Measurements from ENCODE around the gene BTBD10.
"Not testable (repeated sequence)": the region's sequence is repeated elsewhere in the genome, so short reads cannot be mapped to it uniquely, and the experiment has no call there.

The BTBD10 gene

GRCh38 chr11:13440100-13440855 lies 22.7 kb downstream of the BTBD10 start:
- peak; percentile 80 for DNase-seq (ENCODE audit: low spot score)

- no peak for DNase-seq (ENCODE audit: low spot score)
These were observed 24.7 kb downstream of the BTBD10 start for GRCh38 chr11:13438291-13438690.

- DNase-seq (ENCODE audit: low spot score), result not testable (repeated sequence)
These were observed 26.2 kb downstream of the BTBD10 start for GRCh38 chr11:13436836-13437235.

- no peak for DNase-seq (ENCODE audit: low spot score)
These were observed 28.5 kb downstream of the BTBD10 start for GRCh38 chr11:13434247-13435205.

- no peak for DNase-seq (ENCODE audit: low spot score)
These were observed 29.6 kb downstream of the BTBD10 start for GRCh38 chr11:13433437-13433836.

- no peak for DNase-seq (ENCODE audit: low spot score)
These were observed 33.2 kb downstream of the BTBD10 start for GRCh38 chr11:13429836-13430235.

GRCh38 chr11:13429288-13429687 lies 33.7 kb downstream of the BTBD10 start:
- no peak for DNase-seq (ENCODE audit: low spot score)

- DNase-seq (ENCODE audit: low spot score), result no peak
These were observed 35.6 kb downstream of the BTBD10 start for GRCh38 chr11:13427440-13427839.

GRCh38 chr11:13423372-13423771 lies 39.6 kb downstream of the BTBD10 start:
- no peak for DNase-seq (ENCODE audit: low spot score)

GRCh38 chr11:13421561-13421960 lies 41.5 kb downstream of the BTBD10 start:
- DNase-seq (ENCODE audit: low spot score), result no peak

- no peak for DNase-seq (ENCODE audit: low spot score)
These were observed 47.8 kb downstream of the BTBD10 start for GRCh38 chr11:13415201-13415600.

- DNase-seq (ENCODE audit: low spot score), result no peak
These were observed 57.8 kb downstream of the BTBD10 start for GRCh38 chr11:13405220-13405619.

- not testable (repeated sequence) for DNase-seq (ENCODE audit: low spot score)
These were observed 64.7 kb downstream of the BTBD10 start for GRCh38 chr11:13398335-13398734.

GRCh38 chr11:13391217-13391616 lies 71.8 kb downstream of the BTBD10 start:
- DNase-seq (ENCODE audit: low spot score), result no peak

GRCh38 chr11:13388741-13389140 lies 74.3 kb downstream of the BTBD10 start:
- DNase-seq (ENCODE audit: low spot score), result no peak

- no peak for DNase-seq (ENCODE audit: low spot score)
These were observed 76.5 kb downstream of the BTBD10 start for GRCh38 chr11:13386567-13386966.

GRCh38 chr11:13384908-13385640 lies 77.9 kb downstream of the BTBD10 start:
- peak; percentile 49 for DNase-seq (ENCODE audit: low spot score)

- no peak for DNase-seq (ENCODE audit: low spot score)
These were observed 80.3 kb downstream of the BTBD10 start for GRCh38 chr11:13382751-13383150.

- no peak for DNase-seq (ENCODE audit: low spot score)
These were observed 82.3 kb downstream of the BTBD10 start for GRCh38 chr11:13380731-13381130.

GRCh38 chr11:13378316-13378715 lies 84.7 kb downstream of the BTBD10 start:
- no peak for DNase-seq (ENCODE audit: low spot score)

GRCh38 chr11:13376838-13377237 lies 86.2 kb downstream of the BTBD10 start:
- no peak for DNase-seq (ENCODE audit: low spot score)

- DNase-seq (ENCODE audit: low spot score), result no peak
These were observed 86.6 kb downstream of the BTBD10 start for GRCh38 chr11:13376402-13376801.
